HG02943 (cell line): ENCODE data around the gene GTF3C2.
"Not testable (repeated sequence)": the region's sequence is repeated elsewhere in the genome, so short reads cannot be mapped to it uniquely, and the experiment has no call there.

Source experiments
- ATAC-seq: cut with Tn5 transposase; IDR thresholded peaks from one replicate; pipeline ENCODE4 v1.9.1; 2021; ENCODE audit warnings: mild to moderate bottlenecking, low read depth, moderate library complexity; ENCODE audit not compliant: unreplicated experiment

The GTF3C2 gene

DNA sequence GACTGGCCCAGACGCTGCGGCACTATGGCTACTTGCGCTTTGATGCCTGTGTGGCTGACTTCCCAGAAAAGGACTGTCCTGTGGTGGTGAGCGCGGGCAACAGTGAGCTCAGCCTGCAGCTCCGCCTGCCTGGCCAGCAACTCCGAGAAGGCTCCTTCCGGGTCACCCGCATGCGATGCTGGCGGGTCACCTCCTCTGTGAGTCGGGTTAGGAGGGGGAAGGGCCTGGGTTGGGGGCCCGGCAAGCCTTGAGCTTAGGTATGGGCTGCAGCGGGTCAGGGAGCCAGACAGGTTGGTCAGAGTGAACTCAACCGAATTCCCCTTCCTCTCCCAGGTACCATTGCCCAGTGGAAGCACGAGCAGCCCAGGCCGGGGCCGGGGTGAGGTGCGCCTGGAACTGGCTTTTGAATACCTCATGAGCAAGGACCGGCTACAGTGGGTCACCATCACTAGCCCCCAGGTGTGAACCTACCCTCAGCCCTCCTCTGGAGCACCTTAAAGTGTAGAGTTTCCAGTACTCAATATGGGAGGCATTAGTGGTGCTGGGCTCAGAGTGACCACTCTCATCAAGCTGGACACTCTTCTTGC is 19.0 kb upstream of the GTF3C2 start:
- ATAC-seq = no peak

DNA sequence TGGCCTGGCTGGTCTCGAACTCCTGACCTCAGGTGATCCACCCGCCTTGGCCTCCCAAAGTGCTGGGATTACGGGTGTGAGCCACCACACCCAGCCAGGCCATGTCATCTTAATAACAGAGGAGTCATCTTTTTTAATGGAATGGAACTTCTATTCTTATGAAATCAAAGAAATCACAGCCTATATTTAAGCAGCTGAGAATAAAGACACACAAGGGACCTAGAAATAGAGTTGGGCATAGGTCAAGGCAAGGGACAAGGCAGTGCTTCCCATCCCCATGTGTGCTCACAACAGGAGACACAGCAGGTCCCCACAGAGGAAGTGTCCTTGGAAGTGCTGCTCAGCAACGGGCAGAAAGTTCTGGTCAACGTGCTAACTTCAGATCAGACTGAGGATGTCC is 17.0 kb upstream of the GTF3C2 start:
- no peak for ATAC-seq

DNA sequence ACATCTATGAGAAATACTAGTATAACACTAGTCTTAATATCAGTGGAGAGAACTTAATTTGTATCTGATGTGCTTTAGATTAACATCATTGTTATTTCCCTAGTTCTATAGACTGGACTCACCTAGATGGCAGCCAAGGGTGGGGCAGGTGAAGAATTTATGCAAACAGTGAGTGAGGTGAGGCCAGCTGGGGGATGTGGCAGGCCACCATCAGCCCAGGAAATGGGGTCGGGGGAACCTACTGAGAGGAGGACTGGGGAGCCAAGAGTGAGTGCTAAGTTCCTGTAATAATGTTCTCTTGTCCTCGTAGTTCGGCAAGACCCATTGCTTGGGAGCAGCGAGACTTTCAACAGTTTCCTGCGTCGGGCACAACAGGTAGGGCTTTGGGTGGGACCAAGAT is 16.4 kb upstream of the GTF3C2 start:
- ATAC-seq = no peak

DNA sequence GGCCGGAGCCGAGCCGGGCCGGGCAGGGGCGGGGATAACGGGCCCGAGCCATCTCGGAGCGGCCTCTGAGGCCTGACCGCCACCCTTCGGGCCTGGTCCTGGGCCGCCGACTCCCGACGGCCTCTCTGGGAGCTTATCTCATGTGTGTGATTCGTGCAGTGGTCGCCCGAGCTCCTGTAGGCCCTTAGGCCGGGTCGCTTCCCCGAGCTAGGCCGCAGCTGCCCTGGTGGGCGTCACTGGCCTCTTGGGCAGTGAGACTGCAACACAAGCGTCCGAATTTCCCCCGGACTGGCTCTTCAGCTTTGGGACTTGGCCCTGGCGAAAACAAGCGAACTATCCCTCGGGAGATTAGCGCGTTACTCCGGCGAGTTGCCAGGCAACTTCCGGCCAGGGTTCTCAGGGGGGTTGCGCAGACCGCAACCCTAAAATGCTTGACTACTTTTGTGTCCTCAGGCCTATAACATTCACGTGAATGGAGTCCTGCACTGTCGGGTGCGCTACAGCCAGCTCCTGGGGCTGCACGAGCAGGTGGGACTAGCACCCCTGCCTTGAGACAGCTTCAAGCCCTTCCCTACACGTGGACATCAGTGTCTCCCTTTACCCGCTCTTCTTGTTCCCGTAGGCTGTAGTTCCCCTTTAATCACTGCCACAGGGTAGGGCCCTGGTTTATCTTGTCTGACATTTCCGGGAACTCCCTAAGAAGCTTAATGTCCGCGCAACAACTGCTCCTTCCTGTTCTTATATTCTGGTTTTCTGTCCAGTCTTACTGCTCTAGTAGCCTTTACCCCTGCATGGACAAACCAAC is 14.5 kb upstream of the GTF3C2 start:
- ATAC-seq = peak; percentile 11

DNA sequence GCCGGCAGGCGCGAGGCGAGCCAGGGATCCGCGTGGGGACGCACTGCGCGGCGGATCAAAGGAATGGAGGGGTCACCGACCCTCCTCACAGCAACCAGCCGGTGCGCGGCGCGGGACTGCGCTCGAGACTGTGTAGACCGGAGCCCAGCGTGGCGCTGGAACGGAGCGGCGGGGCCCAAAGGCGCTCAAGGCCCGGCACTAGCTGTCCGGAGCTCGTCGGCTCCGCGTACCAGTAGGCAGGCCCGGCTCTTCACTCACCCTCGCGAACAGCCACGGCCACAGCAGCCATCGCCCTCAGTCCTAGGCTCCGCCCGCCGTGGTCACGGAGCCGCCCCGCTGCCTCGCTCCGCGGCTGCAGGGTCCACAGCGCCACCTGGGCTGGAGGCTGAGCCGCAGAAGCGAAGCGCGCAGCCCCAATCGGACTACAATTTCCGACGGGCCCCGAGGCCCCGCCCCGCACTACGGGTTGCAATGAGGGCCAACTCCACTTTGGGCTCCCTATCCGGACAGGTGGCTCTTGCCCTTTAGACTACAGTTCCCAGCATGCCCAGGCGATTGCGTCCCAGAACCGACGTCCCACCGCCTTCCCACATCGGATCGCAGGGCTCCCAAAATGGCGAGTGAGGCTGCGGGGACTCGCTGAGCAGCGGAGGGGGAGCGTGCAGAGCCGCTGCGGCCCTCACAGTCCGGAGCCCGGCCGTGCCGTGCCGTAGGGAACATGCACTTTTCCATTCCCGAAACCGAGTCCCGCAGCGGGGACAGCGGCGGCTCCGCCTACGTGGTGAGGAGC is 13.7 kb upstream of the GTF3C2 start, which contains the start of the genes EIF2B4 and SNX17:
Gene EIF2B4 (minus strand): TSS at position 313 of the 790 bp plus-strand sequence. CDS start 24 bp downstream, at position 289.
Gene SNX17 (plus strand): TSS at position 591 of the 790 bp plus-strand sequence. CDS start 128 bp downstream, at position 719.
- ATAC-seq = peak; percentile 84

DNA sequence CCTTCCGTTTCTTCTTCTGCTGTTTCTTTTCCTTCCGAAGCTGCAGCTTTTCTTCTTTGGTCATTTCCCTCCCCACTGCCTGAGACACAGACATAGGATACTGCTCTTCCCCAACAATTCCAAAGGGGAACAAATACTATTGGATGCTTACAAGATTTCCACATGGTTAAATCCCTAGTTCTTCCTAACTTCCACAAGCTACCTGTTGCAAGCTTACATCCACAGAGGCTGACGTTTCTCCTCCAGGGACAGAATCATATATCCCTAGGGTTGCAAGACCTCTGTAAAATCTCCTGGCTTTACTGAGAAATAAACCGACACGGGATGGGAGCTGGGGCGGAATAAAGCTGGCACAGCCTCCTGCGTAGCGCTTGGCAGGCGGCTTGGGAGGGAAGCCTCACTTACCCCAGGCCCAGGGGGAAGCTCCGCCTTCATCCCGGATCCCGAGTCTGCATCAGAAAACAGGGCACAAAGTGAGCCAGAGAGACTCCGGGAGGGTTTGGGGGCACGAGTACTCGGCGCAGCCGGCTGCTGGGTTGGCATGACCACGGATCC is 13.0 kb upstream of the GTF3C2 start:
- ATAC-seq = peak; percentile 20

DNA sequence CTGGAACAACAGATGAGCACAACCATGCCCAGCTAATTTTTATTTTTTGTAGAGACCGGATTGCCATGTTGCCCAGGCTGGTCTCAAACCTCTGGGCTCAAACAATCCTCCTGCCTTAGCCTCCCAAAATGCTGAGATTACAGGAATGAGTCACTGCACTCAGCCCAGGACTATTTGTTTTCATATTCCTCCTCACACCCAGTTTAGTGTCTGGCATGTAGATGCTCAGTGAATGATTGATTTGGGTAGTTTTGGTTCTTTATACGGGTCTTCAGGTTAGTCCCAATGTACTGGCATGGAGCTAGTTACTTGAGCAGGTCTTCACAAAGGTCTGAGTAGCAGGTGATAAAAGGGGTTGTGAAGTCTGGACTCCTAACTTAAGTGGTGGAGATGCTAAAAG is 7.4 kb upstream of the GTF3C2 start:
- ATAC-seq = no peak

DNA sequence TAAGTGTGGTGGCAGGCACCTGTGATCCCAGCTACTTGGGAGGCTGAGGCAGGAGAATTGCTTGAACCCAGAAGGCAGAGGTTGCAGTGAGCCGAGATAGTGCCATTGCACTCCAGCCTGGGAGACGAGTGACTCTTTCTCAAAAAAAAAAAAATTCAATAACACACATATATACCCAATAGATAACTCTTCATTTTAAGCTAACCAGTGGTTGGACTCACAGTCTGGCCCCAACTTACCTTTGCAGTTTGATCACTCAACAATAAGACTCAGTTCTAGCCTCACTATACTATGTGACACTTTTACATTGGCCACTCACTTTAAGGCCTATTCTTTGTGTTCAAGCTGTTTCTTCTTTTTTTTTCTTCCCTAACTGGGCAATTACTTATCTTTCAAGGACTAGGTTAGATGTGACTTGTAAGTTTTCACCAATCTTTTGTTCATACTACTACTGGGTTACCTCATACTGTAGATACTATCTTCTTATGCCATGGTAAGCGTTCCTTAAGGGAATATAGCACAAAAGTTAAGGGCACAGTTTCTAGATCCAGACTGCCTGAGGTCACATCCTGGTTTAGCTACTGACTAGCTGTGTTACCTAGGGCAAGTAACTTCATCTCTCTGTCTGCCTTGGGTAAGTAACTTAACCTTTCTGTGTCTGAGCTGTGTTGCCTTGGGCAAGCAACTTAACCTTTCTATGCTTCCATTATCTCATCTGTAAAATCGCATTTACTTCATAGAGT is 6.3 kb upstream of the GTF3C2 start:
- no peak for ATAC-seq

DNA sequence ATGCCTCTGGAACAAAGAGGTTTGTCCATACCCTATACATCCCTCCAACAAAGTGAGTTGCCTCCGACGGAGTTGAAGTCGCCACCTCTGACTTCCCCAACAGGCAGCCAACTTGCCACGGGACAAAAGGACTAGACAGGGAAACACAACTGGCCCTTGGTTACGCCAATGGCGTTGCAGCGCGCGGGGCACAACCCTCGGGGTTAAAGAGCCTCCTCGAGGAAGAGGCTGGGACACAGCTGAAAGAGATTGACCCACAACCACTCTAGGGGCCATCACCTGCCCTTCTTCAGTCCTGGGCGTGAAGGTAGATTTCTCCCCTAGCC is 545 bp downstream of the GTF3C2 start:
- ATAC-seq = peak; percentile 34

DNA sequence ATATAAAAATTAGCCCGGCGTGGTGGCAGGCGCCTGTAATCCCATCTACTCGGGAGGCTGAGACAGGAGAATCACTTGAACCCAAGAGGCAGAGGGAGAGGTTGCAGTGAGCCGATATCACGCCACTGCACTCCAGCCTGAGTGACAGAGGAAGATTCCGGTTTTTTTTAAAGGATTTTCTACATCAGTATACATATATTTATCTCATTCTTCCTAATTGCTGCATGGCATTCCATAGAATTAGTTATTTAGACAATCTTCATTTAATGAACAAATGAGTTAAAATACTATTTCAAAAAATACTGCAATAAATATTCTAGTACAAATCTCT is 2.0 kb downstream of the GTF3C2 start:
- ATAC-seq = no peak

DNA sequence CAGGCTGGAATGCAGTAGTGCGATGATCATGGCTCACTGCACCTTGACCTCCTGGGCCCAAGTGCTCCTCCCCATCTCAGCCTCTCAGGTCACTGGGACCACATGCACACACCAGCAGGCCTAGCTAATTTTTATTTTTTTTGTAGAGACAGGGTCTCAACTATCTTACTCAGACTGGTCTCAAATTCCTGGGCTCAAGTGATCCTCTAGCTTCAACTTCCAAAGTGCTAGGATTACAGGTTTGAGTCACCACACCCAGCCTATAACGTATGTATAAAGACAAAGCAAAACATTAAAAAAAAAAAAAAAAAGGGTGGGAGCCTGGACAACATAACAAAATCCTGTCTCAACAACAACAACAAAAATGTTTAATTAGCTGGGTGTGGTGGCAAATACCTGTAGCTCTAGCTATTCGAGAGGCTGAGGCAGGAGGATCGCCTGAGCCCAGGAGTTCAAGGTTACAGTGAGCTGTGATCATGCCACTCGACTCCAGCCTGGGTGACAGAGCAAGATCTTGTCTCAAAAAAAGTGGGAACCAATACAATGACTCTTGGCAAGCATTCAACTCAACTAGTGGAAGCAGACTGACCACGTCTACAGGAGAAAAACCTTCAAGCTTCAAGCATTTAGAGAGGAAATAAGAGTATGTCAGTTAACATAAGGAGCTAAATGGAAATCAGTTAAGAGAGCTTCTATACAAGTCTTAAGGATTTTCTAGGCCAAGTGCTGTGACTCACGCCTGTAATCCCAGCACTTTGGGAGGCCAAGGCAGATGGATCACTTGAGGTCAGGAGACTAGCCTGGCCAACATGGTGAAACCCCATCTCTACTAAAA is 2.6 kb downstream of the GTF3C2 start:
- no peak for ATAC-seq

DNA sequence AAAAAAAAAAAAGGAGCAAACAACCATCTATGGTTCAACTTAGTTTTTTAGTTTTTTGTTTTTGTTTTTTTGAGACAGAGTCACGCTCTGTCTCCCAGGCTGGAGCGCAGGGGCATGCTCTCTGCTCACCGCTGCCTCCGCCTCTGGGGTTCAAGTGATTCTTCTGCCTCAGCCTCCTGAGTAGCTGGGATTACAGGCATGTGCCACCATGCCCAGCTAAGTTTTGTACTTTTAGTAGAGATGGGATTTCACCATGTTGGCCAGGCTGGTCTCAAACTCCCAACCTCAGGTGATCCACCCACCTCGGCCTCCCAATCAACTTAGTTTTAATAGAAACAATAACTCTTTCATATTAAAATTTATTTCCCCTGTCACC is 3.2 kb downstream of the GTF3C2 start:
- not testable (repeated sequence) for ATAC-seq

DNA sequence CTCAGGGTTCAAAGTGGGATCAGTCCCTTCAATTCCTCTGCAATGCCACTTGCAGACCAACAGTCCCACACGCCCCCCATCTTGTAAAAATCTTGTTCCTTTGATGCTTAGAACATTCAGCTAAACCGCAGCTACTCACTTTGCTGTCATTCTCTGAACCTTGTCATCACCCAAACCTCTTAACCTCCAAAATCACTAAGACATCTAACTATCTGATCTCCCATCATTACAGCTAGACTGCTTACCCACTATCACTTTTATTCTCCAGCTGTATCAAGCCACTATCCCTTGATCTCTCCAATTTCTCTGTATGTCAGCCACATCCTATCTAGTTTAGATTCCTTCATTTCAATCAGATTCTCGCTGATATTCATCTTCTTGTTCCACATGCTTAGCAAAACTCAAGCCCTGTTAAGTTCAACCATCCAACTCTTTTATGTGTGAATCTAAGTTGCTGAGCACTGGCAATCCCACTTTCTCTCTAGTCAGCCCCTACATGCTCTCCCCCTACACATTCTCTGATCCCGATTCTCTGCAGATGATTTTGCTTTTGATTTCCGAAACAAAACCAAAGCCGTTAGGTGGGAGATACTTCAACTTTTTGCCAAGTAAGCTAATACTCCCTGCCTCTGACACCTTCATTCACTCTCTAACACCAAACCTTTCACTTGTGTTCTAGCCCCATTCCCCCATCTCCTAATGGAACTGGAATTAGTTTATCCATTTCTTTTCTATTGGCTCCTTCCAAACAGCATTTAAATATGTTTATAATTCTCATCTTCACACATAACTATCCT is 4.6 kb downstream of the GTF3C2 start:
- no peak for ATAC-seq

DNA sequence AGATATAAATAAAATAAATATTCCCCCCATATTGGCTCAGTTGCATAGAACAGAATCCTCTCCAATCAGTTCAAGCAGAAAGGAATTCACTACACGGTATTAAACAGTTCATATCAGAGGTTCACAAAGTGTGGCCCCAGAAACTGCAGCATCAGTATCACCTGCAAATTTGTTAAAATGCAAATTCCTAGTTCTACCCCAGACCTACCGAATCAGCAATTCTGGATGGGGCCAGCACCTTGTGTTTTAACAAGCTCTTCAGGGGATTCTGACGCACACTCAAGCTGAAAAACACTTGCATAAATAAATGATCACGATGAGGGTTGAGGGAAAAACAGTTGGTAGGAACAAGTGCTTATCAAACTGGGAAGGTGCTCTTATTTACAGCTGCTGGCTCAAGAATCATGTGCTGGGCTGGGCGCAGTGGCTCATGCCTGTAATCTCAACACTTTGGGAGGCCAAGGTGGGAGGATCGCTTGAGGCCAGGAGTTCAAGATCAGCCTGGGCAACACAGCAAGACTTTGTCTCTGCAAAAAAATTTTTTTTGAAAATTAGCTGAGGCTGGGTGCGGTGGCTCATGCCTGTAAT is 6.4 kb downstream of the GTF3C2 start:
- ATAC-seq = no peak

DNA sequence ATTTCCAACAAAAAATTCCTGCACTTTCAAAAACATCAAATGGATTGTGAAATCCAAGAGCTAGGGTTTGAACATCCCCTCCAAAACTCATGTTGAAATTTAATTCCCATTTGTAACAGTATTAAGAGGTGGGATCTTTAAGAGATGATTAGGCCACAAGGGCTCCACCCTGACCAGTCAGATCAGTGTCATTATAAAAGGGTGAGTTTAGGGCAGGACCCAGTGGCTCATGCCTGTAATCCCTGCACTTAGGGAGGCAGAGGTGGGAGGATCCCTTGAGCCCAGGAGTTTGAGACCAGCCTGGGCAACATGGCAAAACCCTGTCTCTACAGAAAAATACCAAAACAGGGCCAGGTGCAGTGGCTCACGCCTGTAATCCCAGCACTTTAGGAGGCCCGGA is 8.9 kb downstream of the GTF3C2 start:
- ATAC-seq = no peak

DNA sequence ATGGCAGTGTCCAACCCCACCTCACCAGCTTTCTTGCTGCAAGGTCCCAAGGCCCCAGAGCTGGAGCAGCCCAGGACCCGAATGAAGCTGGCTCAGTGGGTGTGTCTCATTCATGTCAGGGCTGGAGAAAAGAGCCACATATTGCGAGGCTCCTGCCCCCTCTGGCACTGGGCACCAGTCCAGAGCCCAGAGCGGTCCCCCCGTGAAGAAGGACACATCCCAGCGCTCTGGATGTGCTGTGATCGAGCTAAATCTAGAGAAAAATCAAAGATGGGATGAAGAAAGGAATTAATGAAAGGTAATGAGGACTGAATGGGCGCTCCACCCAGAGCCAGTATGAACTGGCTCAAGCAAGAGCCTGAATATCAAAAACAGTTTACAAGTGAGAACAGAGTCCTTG is 20.4 kb downstream of the GTF3C2 start:
- no peak for ATAC-seq

DNA sequence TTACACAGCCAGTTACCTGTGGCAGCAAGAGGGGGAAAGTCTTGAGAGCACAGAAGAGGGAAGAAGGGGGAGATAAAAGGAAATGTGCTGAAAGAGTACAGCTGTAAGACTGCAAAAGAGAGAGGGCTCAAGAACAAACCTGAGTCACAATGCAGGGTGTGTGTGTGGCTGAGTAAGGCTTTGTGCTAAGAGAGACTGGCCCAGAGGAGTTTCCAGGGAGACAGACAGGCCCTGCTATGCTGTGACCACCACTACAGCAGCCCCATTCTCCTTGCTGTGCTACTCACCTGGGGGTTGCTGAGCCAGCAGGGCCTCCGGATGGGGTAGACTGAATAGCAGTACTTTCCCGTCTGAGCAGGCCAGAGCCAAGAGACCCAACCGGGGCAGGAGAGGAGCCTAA is 21.3 kb downstream of the GTF3C2 start:
- ATAC-seq = no peak

DNA sequence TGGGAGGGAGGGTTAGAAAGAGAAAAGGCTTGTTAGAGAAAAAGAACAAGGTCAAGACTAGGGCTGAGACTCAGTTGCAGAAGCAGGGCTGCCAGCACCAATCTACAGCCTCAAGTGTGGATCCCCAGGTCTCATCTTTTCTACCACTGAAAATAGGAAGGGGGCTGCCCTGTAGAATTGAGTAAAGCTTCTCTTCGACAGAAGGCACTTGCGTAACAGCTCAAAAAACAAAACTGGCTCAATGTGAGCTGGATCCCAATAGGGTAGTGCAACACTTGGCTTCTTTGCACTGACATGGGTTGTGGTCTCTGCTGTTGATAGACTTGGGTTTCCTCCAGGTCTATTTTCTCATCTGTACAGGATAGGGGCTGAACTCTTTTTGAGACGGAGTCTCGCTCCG is 31.8 kb downstream of the GTF3C2 start:
- no peak for ATAC-seq
